SK-N-MC (cell line): ENCODE measurements around the gene ZC2HC1C.

ENCODE experiments used
- EZH2 ChIP-seq: fragments of 200-600 bp; sonication (generic); IDR thresholded peaks from one replicate; pipeline ENCODE4 v1.6.1; 2017; ENCODE audit warnings: antibody characterized with exemption
- FOXP2 ChIP-seq: optimal IDR thresholded peaks from 2 replicates; pipeline ENCODE3; 2011; ENCODE audit warnings: mild to moderate bottlenecking, moderate library complexity; ENCODE audit not compliant: insufficient read depth; ENCODE audit errors: extremely low read length, control extremely low read depth
- POLR2AphosphoS5 ChIP-seq: IDR thresholded peaks from 2 replicates; pipeline ENCODE4 v1.6.1; 2012; ENCODE audit warnings: mild to moderate bottlenecking, low read depth, low read length, borderline replicate concordance

DNA sequence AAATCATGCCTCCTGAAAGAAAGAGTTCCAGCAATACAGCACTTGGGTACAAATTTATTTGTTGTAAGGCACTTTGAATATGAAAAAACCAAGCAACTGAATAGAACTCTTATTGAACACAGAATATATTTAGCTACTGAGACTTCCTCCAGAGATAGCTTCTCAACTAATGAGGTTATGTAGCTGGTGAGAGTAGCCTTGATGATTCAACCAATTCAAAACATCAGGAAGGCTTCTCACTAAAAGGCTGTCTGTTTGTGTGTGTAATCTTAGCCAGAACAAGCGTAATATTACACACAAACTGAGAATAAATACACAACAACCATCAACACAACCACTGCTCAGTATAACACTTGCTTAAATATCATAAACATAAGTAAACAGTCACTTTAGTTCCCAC lies 46.3 kb upstream of the ZC2HC1C start:
- no peak for TF ChIP-seq POLR2AphosphoS5
- no peak for TF ChIP-seq EZH2
- no peak for TF ChIP-seq FOXP2
